HG03159 (cell line): ENCODE results near the gene MADCAM1.
"Not testable (repeated sequence)": the region's sequence is repeated elsewhere in the genome, so short reads cannot be mapped to it uniquely, and the experiment has no call there.

Source experiments
- ATAC-seq: cut with Tn5 transposase; IDR thresholded peaks from one replicate; pipeline ENCODE4 v1.9.1; 2021; ENCODE audit warnings: mild to moderate bottlenecking, moderate library complexity; ENCODE audit not compliant: unreplicated experiment

MADCAM1 gene

DNA sequence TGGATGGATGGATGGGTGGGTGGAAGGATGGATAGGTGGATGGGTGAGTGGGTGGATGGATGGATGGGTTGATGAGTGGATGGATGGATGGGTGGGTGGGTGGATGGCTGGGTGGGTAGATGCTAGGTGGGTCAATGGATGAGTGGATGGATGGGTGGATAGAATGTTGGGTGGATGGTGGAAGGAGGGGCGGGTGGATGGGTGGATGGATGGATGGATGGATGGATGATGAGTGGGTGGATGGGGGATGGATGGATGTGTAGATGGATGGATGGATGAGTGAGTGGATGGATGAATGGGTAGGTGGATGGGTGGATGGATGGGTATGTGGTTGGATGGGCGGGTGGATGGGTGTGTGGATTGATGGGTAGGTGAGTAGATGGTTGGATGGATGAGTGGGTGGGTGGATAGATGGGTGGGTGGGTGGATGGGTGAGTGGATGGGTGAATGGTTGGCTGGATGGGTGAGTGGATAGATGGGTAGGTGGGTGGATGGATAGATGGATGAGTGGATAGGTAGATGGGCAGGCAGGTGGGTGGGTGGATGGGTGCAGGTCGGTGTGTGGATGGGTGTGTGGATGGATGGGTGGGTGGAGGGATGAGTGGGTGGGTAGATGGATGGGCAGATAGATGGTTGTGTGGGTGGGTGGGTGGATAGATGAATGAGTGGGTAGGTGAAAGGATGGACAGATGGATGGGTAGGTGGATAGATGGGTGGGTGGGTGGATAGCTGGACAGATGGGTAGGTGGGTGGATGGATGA is 31.1 kb upstream of the MADCAM1 start:
- no peak for ATAC-seq

DNA sequence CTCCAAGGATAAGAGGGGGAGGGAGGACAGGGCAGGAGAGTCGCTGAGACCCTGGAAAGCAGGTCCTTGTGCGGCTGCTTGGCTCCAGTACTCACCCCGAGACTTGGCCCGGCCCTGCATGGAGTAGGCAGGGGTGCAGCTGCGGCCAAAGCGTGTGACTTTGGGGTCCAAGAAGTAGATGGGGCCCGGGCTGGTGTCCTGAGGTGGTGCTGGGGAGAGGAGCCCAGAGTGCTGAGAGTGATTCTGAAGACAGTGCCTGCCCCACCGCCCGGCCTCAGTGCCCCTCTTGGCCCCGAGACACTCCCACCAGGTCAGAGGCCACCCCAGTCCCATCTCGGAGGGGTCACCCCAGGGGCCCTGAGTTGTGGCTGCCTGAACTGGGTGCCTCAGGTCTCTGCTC is 28.7 kb upstream of the MADCAM1 start:
- ATAC-seq = no peak

DNA sequence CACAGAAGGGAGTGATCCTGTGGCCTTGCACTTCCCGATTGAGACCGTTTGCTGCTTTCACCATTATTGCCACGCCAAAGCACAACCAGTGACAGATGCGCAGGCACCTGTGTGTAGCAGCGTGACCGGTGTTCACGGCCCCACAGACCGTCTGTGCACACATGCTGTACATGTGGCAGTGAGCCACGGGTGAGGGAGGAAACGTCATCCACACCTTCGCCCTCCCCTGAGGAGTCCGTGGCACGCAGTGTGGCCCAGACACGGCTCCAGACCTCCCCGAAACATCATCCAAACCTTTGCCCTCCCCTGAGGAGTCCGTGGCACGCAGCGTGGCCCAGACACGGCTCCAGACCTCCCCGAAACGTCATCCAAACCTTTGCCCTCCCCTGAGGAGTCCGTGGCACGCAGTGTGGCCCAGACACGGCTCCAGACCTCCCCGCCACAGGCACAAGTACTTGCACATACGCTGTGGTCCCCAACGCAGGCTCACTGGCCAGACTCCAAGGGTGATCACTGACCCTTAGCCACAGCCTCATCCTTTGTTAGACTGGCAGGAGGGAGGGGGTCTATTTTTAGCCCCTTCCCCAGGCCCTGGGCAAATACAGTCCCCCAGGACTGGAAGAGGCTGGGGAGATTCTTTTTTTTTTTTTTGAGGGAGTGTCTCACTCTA is 27.6 kb upstream of the MADCAM1 start:
- ATAC-seq = no peak

DNA sequence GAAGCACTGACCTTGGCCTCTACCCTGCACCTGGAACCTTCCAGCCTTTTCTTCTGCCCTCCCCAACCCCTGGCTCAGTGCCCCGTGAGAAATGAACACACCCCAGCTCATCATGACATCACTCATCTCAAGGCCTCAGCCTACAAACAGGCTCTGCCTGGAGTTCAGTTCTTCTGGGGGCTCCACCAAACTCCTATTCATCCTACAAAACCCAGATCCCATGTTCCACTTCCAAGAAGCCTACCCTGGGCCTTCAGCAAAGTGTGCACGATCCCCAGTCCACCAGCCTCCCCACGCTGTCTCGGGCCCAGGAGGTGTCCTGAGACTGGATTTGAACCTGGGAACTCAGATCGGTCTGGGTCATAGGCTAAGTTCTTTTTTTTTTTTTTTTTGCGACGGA is 26.5 kb upstream of the MADCAM1 start:
- no peak for ATAC-seq

DNA sequence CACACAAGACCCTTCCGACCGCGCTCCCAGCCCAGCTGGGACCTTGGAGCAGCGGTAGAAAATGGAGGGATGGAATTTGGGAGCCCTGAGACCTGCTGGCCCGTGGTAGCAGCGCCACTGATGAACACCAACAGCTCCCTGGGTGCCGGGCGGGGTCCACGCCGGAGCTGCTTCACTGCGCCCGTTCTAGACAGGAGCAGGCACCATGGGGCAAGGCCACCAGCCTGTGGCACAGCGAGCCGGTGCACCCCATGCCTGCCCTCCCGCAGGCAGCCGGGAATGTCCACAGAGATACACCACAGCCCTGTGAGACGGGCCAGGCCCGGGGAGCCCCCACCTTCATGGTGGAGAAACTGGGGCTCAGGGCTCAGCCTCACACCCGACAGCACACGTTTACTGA is 25.6 kb upstream of the MADCAM1 start:
- no peak for ATAC-seq

DNA sequence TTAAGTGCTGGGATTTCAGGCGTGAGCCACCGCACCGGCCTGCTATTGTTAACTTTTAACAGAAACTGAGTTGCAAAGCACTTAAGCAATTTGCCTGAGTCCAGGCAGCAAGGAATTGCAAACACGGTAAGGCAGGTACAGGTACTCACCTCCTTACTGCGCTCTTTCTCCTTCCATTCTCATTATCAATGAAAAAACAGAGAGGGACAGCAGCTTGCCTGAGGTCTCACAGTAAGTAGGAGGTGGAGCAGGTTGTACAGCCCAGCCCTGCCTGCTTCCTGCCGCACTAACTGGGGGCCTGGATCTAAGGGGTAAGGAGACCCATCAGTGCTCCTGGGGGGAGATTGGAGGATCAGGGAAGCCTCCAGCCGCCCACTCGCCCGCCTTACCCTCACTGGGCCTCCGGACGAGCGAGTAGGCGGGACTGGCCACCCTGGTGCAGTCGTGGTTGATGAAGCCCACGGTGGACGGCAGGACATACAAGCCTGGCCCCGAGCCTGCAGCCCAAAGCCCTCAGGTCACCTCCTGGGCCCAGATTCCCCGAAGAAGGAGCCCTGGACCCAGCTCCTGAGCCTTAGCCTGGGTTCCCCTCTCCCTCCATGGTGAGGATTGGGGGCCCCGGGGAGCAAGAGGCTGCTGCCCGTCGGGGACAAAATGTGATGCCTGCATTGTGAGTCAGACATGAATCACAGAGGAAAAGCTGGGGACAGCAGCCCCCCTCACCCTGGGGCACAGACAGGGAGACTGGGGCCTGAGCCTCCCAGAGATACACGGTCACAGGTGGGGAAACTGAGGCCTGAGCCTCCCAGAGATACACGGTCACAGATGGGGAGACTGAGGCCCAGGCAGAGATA is 24.1 kb upstream of the MADCAM1 start:
- ATAC-seq = no peak

DNA sequence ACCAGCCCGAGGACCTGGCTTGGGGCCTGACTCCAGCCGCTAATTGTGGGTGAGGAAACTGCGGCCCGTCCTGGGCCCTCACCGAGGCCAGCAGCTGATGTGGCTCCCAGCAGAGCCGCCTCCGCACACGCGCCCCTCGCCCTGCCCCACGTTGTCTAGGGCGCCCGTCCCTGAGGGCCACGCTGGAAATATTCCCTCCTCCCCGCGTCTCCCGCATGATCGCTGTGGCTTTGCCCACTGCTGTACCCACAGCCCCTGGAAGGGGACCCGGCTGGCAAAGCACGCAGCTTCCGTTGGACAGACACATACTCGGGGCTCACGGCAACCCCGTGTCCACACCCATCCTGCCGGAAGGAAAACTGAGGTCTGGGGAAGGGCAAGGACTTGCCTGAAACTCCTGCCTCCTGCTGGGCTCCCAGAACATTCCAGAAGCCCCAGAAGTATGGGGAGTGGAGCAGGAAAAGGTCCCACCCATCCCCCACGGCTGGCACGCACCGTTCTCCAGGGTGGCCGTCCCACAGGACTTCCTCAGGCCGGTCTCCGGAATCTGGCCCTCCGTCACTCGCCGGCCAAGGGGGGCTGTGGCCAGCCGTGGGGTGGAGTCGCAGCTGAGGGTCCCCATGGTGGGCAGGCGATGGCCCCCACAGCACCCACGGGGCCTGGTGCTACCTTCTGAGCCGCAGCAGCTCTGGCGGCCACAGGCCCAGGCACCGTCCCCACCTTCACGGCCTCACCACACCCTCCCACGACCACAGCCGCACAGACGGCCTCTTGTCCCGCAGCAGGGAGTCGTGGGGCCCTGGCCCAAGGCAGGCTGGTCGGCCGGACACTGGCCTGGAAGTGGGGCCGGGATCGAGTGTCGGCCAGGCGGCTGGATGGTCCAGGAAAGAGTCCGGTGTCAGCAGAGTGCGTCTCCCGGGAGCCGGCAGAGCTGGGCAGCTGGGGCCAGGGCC is 21.9 kb upstream of the MADCAM1 start:
- no peak for ATAC-seq

DNA sequence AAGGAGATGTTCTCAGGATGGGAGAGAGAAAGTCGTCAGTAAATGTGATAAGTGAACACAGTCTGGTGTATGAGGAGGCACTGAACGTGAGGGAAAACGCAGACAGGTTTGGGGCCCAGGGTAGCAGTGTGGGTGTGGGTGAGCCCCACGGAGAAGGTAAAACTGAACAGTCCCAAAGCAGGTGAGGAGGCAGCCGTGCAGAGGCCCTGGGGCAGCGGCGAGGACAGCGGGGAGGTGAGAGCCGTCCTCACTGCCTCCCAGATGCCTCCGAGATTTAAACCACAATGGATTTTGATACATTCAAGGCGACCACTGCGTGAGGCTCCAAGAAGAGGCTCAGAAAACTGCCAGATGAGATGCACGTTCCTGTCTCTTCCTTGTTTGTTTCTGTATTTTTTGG is 20.9 kb upstream of the MADCAM1 start:
- ATAC-seq = no peak

DNA sequence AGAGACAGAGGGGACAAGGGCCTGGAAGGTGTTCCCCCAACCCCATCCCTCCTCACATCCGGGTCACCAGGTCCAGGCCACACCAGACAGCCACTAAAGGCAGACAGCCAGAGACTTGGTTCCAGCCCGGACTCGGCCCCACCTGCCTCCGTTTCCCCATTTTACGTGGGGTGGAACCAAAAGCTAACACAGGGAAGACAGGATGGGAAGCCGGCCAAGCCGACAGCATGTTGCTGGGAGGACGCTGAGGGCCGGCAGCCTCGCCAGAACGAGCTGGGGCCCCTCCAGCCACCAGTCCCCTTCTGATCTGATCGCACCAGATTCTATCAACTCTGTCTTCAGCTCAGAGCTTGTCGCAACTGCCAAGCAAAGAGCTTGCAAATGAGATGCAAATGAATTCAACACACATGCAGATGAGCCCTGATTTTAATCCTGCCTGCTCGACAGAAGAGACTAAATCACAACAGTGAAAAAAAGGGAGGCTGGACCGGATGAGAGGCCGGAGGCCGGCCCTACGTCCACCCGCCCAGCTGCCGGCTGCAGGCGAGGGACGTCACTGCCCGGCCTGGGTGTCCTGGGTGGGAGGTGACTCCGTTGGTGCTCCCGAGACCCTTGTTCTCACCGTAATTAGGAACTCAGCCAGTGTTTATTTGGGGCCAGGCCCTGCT is 17.9 kb upstream of the MADCAM1 start:
- ATAC-seq = no peak

DNA sequence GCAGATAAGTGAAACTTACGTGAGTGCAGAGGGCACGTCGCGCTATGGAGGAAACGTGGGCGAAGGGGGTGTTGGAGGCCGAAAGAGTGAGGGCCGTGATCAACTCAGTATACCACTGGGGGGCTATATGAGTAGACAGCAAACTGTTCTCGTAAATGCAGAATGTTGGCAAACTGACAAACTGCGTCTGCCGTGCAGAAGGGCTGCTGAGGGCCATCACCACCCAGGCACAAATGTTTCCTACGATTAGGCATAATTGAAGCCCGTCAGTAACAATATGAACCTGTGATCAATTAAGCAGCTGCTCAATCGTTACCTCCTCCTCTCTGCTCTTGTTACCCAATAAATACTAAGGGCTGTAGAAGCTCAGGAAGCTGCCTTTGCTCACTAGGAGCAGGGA is 17.3 kb upstream of the MADCAM1 start:
- ATAC-seq = no peak

DNA sequence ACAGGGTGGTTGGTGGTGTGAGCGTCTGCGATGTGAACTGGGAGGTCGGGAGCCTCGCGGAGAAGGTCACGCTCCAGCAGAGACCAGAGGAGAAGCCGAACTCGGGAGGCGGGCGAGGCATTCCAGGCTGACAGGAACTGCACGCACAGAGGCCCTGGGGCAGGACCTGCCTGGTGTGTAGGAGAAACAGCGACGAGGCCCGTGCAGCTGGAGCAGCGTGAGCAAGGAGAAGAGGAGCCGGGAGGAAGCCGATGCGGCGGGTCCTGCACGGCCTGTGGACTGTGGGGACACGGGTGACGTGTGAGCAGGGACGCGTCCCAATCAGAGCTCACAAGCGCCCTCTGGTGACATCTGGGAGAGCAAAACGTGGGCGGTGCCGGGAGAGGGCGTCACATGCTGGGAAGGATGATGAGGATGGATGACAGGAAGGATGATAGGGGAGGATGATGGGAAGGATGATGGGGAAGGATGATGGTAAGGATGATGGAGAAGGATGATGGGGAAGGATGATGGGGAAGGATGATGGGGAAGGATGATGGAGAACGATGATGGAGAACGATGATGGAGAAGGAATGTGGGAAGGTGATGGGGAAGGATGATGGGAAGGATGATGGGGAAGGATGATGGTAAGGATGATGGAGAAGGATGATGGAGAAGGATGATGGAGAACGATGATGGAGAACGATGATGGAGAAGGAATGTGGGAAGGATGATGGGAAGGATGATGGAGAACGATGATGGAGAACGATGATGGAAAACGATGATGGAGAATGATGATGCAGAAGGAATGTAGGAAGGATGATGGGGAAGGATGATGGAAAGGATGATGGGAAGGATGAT is 16.1 kb upstream of the MADCAM1 start:
- no peak for ATAC-seq

DNA sequence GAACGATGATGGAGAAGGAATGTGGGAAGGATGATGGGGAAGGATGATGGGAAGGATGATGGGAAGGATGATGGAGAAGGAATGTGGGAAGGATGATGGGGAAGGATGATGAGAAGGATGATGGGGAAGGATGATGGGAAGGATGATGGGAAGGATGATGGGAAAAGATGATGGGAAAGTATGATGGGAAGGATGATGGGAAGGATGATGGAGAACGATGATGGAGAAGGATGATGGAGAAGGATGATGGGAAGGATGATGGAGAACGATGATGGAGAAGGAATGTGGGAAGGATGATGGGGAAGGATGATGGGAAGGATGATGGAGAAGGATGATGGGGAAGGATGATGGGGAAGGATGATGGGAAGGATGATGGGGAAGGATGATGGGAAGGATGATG is 15.2 kb upstream of the MADCAM1 start:
- ATAC-seq = not testable (repeated sequence)

DNA sequence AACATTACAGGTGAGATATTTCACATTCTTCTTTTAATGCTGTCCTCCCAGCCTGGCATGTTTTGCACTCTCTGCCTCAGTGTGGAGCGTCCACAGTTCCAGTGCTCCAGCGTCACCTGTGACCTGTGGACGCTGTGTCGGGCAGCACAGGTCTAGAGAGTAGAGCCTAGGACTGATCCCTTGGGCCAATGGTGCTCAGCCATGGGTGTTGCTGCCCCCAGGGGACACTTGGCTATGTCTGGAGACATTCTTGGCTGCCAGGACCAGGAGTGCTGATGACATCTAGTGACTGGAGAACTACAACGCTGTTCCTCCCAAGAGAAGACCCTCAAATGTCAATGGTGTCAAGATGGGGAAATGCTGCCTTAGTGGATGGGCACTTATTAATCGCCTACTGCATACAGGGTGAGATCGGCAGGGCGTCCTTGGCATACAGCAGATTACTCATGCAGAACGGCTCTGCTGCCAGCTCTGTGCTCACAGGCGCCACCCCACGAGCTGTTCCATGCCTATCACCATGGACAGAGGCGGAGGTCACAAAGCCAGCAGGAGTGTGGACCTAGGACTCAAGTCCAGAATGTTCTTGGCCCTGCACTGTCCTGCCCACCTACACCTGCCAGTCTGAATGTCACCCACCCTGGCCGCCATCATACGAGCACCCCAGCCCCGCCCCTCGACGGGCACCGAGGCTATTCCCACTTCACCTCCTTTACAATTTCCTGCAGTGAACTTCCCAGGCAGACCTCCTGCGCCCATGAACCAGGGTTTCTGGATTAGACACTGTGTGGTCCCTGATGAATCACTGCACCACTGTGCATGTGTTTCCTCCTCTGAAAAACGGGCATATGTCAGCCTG is 13.9 kb upstream of the MADCAM1 start:
- no peak for ATAC-seq

DNA sequence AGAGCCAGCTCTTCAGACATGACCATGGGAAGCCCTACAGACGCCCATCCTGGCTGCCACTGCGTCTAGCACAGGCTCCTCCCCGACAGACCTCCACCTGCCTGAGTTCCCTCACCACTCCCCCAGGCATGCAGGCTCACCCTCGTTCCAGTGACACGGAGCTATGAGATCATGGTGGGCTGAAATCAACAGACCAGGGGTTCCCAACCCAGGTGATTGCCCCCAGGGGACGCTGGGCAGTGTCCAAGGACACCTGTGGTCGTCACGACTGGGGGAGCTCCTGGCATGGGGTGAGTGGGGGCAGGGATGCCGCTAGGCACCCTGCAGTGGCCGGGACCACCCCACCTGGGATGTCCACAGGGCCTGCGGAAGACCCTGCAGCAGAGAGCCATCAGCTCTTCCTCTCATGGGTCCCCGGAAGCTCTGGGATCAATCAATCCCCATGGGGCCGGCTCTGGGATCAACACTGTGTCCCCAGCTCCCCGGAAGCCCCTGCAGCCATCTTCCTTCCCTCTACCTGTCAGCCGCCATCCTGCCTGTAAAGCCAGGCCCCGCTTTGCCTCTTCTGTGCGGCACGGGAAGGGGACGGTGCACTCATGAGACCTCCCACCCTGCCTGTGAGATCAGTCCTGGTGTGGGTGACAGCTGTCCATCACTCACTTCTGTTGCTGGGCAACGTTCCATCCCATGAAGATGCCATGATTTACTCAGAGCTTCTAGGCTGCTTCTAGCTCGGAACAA is 12.8 kb upstream of the MADCAM1 start:
- ATAC-seq = no peak

DNA sequence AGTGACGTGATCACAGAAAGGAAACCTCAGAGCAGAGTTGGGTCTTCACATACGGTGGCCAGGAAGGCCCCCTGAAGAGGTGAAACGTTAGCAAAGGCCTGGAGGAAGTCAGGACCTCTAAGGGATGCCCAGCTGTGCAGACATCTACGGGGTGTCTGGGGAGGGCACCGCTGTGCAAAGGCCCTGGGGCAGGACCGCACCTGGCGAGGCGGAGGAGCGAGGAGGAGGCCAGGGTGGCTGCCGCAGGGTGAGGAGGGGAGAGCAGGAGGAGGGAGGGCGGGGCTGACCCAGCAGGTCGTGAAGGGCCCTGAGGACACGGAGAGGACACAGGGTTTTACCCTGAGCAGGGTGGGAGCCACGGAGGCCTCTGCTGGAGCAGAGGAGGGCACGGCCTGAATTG is 11.8 kb upstream of the MADCAM1 start:
- ATAC-seq = no peak

DNA sequence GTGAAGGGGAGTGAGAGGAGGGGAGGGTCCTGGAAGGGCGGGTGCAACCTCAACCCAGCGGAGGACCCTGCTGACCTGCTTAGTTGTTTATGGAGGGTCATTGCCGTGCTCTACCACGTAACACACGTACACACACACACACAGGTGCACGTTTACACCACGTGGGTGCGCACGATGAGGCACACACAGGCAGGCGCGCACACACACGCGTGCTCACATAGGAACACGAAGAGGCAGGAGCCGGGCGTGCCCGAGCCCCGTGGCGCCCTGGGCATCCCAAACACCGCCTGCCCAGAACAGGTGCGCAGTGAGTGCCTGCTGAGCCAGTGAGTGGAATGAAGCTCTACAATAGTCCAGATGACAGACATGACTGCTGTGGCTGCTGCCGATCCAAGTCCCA is 11.2 kb upstream of the MADCAM1 start:
- no peak for ATAC-seq

DNA sequence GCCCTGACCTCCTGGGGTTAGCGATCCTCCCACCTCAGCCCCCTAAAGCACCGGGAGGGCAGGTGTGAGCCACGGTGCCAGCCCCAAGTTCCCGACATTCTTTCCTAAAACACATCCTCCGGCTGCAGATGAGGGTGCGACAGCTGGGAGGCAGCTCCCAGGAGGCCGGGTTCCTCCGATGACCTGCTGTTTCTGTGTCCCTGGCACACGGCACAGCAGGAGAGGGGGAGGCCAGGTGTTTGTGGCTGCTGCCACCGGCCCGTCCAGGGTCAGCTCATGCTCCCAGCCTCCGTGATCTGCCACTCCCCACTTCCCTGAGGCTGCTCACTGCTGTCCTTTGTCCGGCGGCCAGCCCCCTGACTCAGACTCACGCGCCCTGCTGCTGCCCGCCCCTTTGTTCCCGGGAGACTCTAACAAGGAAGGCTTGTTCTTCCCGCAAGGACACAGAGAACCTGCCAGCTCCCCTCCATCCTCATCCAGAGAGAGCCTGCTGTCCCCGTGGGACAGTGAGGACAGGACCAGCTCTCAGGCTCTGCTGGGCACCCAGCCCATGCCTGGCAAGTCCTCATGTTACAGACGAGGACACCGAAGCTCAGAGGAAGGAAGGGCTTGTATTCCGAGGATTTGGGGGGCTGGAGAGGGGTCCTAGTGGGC is 10.6 kb upstream of the MADCAM1 start:
- ATAC-seq = no peak
